Stimulated activated effector memory CD8-positive, alpha-beta T cell treated with anti-CD3 and anti-CD28 coated beads, Interleukin-12 subunit alpha, Interleukin-12 subunit beta, amount 100 ng/mL, for 72 hours (primary cell): ENCODE results near the gene CATSPERB.
"Not testable (repeated sequence)": the region's sequence is repeated elsewhere in the genome, so short reads cannot be mapped to it uniquely, and the experiment has no call there.

Source experiments
- ATAC-seq: fragments of 150-1000 bp; cut with Tn5 transposase; 2 replicates; pipeline ENCODE4 v1.10.0; 2021
- DNase-seq, 2 donors: peaks; one replicate each; pipeline ENCODE4 v3.0.0; 2021 to 2022; ENCODE audit warnings: low spot score in 2 of 2
- H3K27ac Mint-ChIP-seq: one replicate; pipeline ENCODE4 v1.8.0; 2022; ENCODE audit warnings: mild to moderate bottlenecking, mixed read lengths
- H3K36me3 Mint-ChIP-seq: one replicate; pipeline ENCODE4 v1.8.0; 2022; ENCODE audit warnings: mild to moderate bottlenecking, mixed read lengths
- H3K4me1 Mint-ChIP-seq: one replicate; pipeline ENCODE4 v1.8.0; 2022; ENCODE audit warnings: mixed read lengths
- H3K4me3 Mint-ChIP-seq: one replicate; pipeline ENCODE4 v1.8.0; 2022; ENCODE audit warnings: mild to moderate bottlenecking, mixed read lengths
- H3K9me3 Mint-ChIP-seq: one replicate; pipeline ENCODE4 v1.8.0; 2022; ENCODE audit warnings: mixed read lengths

The CATSPERB gene

GRCh38 chr14:91545946-91546716, 185.8 kb downstream of the CATSPERB start:
- H3K9me3 Mint-ChIP-seq, result peaks cover 16% of the 10 kb centered on the region
- ATAC-seq, result no peak
- no peaks in the 10 kb centered on the region for H3K36me3 Mint-ChIP-seq
- no peak for DNase-seq
- no peaks in the 10 kb centered on the region for H3K4me1 Mint-ChIP-seq
- H3K4me3 Mint-ChIP-seq, result no peak overlapping the region
- H3K27ac Mint-ChIP-seq, result no peak overlapping the region

DNA sequence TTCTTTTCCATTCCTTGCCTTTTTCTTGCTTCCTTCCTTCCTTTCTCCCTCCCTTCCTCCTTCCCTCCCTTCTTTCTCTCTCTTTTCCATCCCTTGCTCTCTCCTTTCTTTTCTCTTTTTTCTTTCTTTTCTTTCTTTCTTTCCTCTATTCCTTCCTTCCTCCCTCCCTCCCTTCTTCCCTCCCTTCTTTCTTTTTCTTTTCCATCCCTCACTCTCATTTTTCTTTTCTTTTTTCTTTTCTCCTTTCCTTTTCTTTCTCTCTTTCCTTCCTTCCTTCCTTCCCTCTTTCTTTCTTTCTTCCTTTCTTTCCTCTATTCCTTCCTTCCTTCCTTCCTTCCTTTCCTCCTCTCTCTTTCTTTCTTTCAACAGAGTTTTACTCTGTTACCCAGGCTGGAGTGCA, 186.7 kb downstream of the CATSPERB start:
- H3K4me1 Mint-ChIP-seq, result no peaks in the 10 kb centered on the region
- H3K4me3 Mint-ChIP-seq, result no peak overlapping the region
- DNase-seq (no peak), ATAC-seq (no peak)
- no peak overlapping the region for H3K27ac Mint-ChIP-seq
- peaks cover 18% of the 10 kb centered on the region for H3K9me3 Mint-ChIP-seq
- no peaks in the 10 kb centered on the region for H3K36me3 Mint-ChIP-seq

DNA sequence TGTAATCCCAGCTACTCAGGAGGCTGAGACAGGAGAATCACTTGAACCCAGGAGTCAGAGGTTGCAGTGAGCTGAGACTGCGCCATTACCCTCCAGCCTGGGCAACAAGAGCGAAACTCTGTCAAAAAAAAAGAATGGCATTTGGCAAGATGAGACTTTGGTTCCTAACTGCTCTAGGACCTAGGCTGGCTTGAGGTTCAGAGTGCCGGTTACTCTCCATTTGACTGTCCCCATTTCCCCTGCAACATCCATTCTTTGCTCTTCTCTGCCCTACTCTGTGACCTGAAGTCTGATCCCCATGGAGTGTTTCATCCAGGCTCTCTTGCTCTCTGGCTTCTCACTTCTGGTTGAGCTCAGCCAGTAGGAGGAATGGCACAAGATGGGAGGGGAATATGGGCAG, 195.6 kb downstream of the CATSPERB start:
- H3K9me3 Mint-ChIP-seq, result peaks cover 3% of the 10 kb centered on the region
- H3K4me1 Mint-ChIP-seq, result no peaks in the 10 kb centered on the region
- ATAC-seq (no peak), DNase-seq (no peak)
- H3K4me3 Mint-ChIP-seq, result no peak overlapping the region
- no peak overlapping the region for H3K27ac Mint-ChIP-seq
- no peaks in the 10 kb centered on the region for H3K36me3 Mint-ChIP-seq

- ATAC-seq, DNase-seq, H3K4me1 Mint-ChIP-seq, H3K9me3 Mint-ChIP-seq, H3K27ac Mint-ChIP-seq, H3K4me3 Mint-ChIP-seq, H3K36me3 Mint-ChIP-seq: not testable (repeated sequence)
Measured at GRCh38 chr14:91534059-91534458, 197.8 kb downstream of the CATSPERB start.

GRCh38 chr14:91533623-91534022, 198.3 kb downstream of the CATSPERB start:
- Mint-ChIP-seq H3K27ac (no peak overlapping the region), H3K4me3 (no peak overlapping the region), H3K9me3 (no peaks in the 10 kb centered on the region), H3K36me3 (no peaks in the 10 kb centered on the region), H3K4me1 (no peaks in the 10 kb centered on the region)
- ATAC-seq (no peak), DNase-seq (no peak)
